Smooth muscle cell (in vitro differentiated cells): ENCODE results near the gene KRTAP4-8. TPM values are rescaled to one million over a fixed set of nuclear protein-coding genes. Genes with fewer than 3 reads are reported as not detected.
A peak's percentile ranks its signal among the peaks of the same experiment; 100 is the strongest.
"Not testable (repeated sequence)": the region's sequence is repeated elsewhere in the genome, so short reads cannot be mapped to it uniquely, and the experiment has no call there.

Experiments
- DNase-seq: peaks from one replicate; lab custom pipeline; 2025; ENCODE audit not compliant: unreplicated experiment; lab: John Stamatoyannopoulos, UW
- H2AFZ ChIP-seq: fragments of 200-600 bp; sonication (generic); 2 replicates; pipeline ENCODE4 v1.6.0; 2016; ENCODE audit warnings: antibody characterized with exemption, low read depth, mild to moderate bottlenecking
- H3F3A ChIP-seq: fragments of 200-600 bp; sonication (generic); 2 replicates; pipeline ENCODE4 v1.6.0; 2017; ENCODE audit warnings: antibody characterized with exemption, low read depth
- H3K27ac ChIP-seq: fragments of 200-600 bp; sonication (generic); 2 replicates; pipeline ENCODE4 v1.5.1; 2016; ENCODE audit warnings: low read depth, mild to moderate bottlenecking
- H3K27me3 ChIP-seq: fragments of 200-600 bp; sonication (generic); 2 replicates; pipeline ENCODE4 v1.6.1; 2016; ENCODE audit warnings: low read depth, mild to moderate bottlenecking
- H3K36me3 ChIP-seq: fragments of 200-600 bp; sonication (generic); 2 replicates; pipeline ENCODE4 v1.5.1; 2016; ENCODE audit warnings: low read depth
- H3K4me1 ChIP-seq: fragments of 200-600 bp; sonication (generic); 2 replicates; pipeline ENCODE4 v1.5.1; 2016; ENCODE audit warnings: low read depth
- H3K4me2 ChIP-seq: fragments of 200-600 bp; sonication (generic); 2 replicates; pipeline ENCODE4 v1.6.0; 2016; ENCODE audit warnings: mild to moderate bottlenecking
- H3K4me3 ChIP-seq: fragments of 200-600 bp; sonication (generic); 2 replicates; pipeline ENCODE4 v1.5.1; 2016; ENCODE audit warnings: mild to moderate bottlenecking
- H3K79me2 ChIP-seq: fragments of 200-600 bp; sonication (generic); 2 replicates; pipeline ENCODE4 v1.6.0; 2016; ENCODE audit warnings: low read depth, mild to moderate bottlenecking
- H3K9ac ChIP-seq: fragments of 200-600 bp; sonication (generic); 2 replicates; pipeline ENCODE4 v1.6.0; 2016; ENCODE audit warnings: low read depth
- H3K9me3 ChIP-seq: fragments of 200-600 bp; sonication (generic); replicated peaks from 2 replicates; pipeline ENCODE4 v1.5.1; 2016; ENCODE audit warnings: low read depth
- H4K20me1 ChIP-seq: fragments of 200-600 bp; sonication (generic); 2 replicates; pipeline ENCODE4 v1.6.0; 2016; ENCODE audit warnings: low read depth
- WGBS: methylation state at CpG from one replicate; pipeline ENCODE4 v1.1.7; 2016; ENCODE audit warnings: low lambda C conversion rate; 5-methylcytosine and 5-hydroxymethylcytosine counted together
- polyA plus RNA-seq: library from polyadenylated mRNA; unstranded; fragments of >200 nt; fragmentation: Nextera tagmentation; extraction: Ambion mirVana; gene quantifications from 2 replicates; pipeline ENCODE4 v1.2.1, GENCODE V29; 2016
- total RNA-seq: library from RNA; depleted of rRNA; stranded (reverse); fragments of >200 nt; gene quantifications from 2 replicates; pipeline ENCODE4 v1.2.3, GENCODE V29; 2014
- TF ChIP-seq, protein P1 (sequence below): fragments of 200-600 bp; sonication (generic); IDR thresholded peaks from 2 replicates; pipeline ENCODE4 v1.5.1; 2017; ENCODE audit warnings: borderline replicate concordance, mild to moderate bottlenecking, antibody characterized with exemption; ENCODE audit not compliant: insufficient read depth, poor library complexity, severe bottlenecking

Gene KRTAP4-8
- total and polyA plus RNA-seq, 2 experiments from 2014 or later, result not detected

GRCh38 chr17:41121742-41122141 is 23.8 kb upstream of the KRTAP4-8 start:
- no peaks in the 10 kb centered on the region for H4K20me1 ChIP-seq
- no peak overlapping the region for H3K27ac ChIP-seq
- no peaks in the 10 kb centered on the region for H3K36me3 ChIP-seq
- no peaks in the 10 kb centered on the region for H3K4me1 ChIP-seq
- no peak overlapping the region for H3K9ac ChIP-seq
- TF ChIP-seq, protein P1, sequence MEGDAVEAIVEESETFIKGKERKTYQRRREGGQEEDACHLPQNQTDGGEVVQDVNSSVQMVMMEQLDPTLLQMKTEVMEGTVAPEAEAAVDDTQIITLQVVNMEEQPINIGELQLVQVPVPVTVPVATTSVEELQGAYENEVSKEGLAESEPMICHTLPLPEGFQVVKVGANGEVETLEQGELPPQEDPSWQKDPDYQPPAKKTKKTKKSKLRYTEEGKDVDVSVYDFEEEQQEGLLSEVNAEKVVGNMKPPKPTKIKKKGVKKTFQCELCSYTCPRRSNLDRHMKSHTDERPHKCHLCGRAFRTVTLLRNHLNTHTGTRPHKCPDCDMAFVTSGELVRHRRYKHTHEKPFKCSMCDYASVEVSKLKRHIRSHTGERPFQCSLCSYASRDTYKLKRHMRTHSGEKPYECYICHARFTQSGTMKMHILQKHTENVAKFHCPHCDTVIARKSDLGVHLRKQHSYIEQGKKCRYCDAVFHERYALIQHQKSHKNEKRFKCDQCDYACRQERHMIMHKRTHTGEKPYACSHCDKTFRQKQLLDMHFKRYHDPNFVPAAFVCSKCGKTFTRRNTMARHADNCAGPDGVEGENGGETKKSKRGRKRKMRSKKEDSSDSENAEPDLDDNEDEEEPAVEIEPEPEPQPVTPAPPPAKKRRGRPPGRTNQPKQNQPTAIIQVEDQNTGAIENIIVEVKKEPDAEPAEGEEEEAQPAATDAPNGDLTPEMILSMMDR, result no peak
- no peak for DNase-seq
- H2AFZ ChIP-seq, result no peak overlapping the region
- WGBS, result 94% methylated on average over 2 of the region's 2 CpGs
- no peaks in the 10 kb centered on the region for H3K27me3 ChIP-seq
- no peaks in the 10 kb centered on the region for H3K79me2 ChIP-seq
- no peak overlapping the region for H3K4me3 ChIP-seq
- no peak overlapping the region for H3K4me2 ChIP-seq
- no peaks in the 10 kb centered on the region for H3K9me3 ChIP-seq
- H3F3A ChIP-seq, result no peaks in the 10 kb centered on the region

DNA sequence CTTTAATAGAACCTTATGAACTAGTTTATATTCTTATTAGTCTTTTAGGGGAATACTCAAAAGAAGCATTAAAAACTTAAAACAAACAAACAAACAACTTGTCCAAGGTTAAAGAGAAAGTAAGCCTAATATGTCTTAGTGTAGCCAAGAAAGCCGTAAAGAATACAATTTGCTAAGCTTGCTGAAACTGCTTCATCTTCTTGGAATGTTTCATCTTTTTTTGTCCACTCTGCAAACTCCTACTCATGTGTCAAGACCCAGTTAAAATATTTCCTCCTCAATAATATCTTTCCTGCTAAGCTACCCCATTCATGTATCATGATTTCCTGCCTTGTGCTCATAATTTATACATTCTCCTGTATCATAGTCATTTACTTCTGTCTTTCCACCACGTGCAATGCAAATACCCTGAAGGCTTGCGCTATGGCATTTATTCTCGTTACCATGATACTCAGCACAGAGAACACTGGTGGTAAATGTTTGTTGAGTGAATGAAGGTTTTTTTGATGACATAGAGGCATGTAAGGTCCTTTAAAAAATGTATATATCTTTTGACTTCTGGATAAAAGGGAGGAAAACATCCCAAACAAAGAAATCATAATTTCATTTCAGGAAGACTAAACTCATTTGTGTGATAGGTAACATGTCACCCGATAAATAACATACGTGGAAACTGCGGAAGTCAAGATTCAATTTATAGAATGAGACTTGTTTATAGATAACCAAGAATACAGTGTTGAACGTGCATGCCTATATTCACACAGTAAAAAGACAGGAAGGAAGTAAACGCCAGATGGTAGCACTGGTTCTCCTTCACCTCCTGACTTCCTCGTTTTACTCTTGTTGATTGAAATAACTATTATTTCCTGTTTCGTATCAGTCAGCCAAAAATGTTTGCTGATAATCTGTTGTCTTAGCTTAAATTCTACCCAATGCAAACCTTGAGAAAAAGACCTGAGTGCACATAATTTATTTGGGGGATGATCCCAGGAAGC is 22.1 kb upstream of the KRTAP4-8 start:
- H4K20me1 ChIP-seq, H3K27ac ChIP-seq: not testable (repeated sequence)

GRCh38 chr17:41118721-41119120 is 20.8 kb upstream of the KRTAP4-8 start:
- Histone ChIP-seq H3K4me2 (no peak overlapping the region), H4K20me1 (no peaks in the 10 kb centered on the region), H3K79me2 (no peaks in the 10 kb centered on the region), H3F3A (no peaks in the 10 kb centered on the region), H3K9ac (no peak overlapping the region), H3K4me3 (no peak overlapping the region), H3K27me3 (no peaks in the 10 kb centered on the region), H3K4me1 (no peaks in the 10 kb centered on the region), H2AFZ (no peak overlapping the region), H3K9me3 (no peaks in the 10 kb centered on the region), H3K27ac (no peak overlapping the region), H3K36me3 (no peaks in the 10 kb centered on the region)
- no peak for DNase-seq
- TF ChIP-seq, protein P1, result no peak
- WGBS, result 67% methylated on average over 4 of the region's 4 CpGs

More for the DNA sequence above, 22.1 kb upstream of the KRTAP4-8 start:
- H3K9ac ChIP-seq, H3K4me3 ChIP-seq, H3K4me1 ChIP-seq, H2AFZ ChIP-seq, H3F3A ChIP-seq, H3K9me3 ChIP-seq, H3K36me3 ChIP-seq, DNase-seq, H3K27me3 ChIP-seq, H3K79me2 ChIP-seq: not testable (repeated sequence)
- 75% methylated on average over 11 of the region's 11 CpGs for WGBS
- H3K4me2 ChIP-seq, result peak overlapping the region; percentile 9

DNA sequence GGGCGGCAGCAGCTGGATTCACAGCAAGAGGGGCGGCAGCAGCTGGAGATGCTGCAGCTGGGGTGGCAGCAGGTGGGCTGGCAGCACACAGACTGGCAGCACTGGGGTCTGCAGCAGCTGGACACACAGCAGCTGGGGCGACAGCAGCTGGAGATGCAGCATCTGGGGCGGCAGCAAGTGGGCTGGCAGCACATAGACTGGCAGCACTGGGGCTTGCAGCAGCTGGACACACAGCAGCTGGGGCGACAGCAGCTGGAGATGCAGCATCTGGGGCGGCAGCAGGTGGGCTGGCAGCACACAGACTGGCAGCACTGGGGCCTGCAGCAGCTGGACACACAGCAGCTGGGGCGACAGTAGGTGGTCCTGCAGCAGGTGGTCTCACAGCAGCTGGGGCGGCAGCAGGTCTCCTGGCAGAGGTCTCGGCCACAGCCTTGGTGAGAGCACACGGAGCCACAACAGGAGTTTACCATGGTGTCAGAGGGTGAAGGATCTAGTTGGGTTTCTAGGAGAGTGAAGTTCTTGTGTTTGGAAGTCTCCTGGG is 20.0 kb upstream of the KRTAP4-8 start, which contains the start of gene KRTAP4-11:
KRTAP4-11 (minus strand) TSS at position 528 of the 541 bp plus-strand sequence; CDS start at position 470, 58 bp downstream.
- 88% methylated on average over 10 of the region's 10 CpGs for WGBS
- not testable (repeated sequence) for H3K79me2 ChIP-seq, H2AFZ ChIP-seq, H3K9ac ChIP-seq, H3K4me3 ChIP-seq, H3K9me3 ChIP-seq, H3K4me1 ChIP-seq, H3K27me3 ChIP-seq, H4K20me1 ChIP-seq, H3K4me2 ChIP-seq, DNase-seq, H3K36me3 ChIP-seq, H3F3A ChIP-seq, H3K27ac ChIP-seq
